ENCODE results near the gene TTLL9.

DNA sequence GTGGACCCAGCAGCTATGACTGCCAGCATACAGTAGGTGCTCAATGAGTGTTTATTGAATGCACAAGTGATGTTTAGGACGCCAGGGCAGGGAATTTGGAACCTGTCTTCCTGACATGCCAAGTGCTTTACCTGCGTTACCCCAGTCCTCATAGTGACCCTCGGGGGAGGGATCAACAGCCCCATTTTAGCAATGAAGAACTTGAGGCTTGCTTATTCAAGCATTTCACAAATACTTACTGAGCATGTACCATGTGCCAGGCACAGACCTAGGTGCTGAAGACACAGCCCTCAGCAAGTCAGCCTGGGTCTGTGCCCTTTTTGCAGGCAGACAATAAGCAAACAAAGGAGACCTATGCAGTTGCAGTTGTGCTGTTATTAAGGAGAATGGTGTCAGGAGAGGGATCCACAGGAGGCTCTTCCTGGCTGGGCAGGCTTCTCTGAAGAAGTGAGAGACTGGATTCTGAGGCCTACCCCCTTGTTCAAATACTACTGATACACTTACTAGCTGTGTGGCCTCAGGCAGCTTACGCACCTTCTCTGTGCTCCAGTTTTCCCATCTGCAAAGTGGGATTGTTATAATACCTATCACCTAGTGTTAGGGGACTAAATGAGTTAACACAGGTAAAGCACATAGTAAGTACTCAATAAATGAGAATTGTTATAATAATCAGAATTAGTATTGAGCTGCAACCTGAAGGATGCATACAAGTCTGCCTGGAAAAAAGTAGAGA is 39.8 kb downstream of the TTLL9 start:
- no peak for TF ChIP-seq CTCF (IDR thresholded peaks at IDR 0.05)
- no peak for TF ChIP-seq POLR2A (IDR thresholded peaks at IDR 0.05)
